HepG2 (cell line): ENCODE measurements around the gene PSMC3IP. TPM values are rescaled to one million over a fixed set of nuclear protein-coding genes. Genes with fewer than 3 reads are reported as not detected.

Source experiments
- AHR ChIP-seq: IDR thresholded peaks from 2 replicates; pipeline ENCODE4 v1.6.1; 2018; ENCODE audit warnings: missing genetic modification reagents, missing compliant biosample characterization
- ARNT ChIP-seq: fragments of 450-650 bp; IDR thresholded peaks from 2 replicates; pipeline ENCODE4 v1.6.1; 2017
- ATF2 ChIP-seq: sonication (generic); formaldehyde crosslinking; IDR thresholded peaks from 2 replicates; pipeline ENCODE4 v1.4.0; 2020; ENCODE audit warnings: missing genetic modification reagents
- ATRX ChIP-seq: sonication (generic); formaldehyde crosslinking; IDR thresholded peaks from 2 replicates; pipeline ENCODE4 v1.4.0; 2020; ENCODE audit warnings: missing genetic modification reagents, borderline replicate concordance
- CEBPB ChIP-seq: IDR thresholded peaks from 2 replicates; pipeline ENCODE4 v1.6.1; 2011; ENCODE audit warnings: low read depth, low read length, improper control_type of control experiment, borderline replicate concordance
- DNMT3B ChIP-seq: conservative IDR thresholded peaks from 2 replicates; pipeline ENCODE4 v1.6.1; 2016; ENCODE audit warnings: missing biosample characterization, control low read depth
- EZH2 ChIP-seq: conservative IDR thresholded peaks from 2 replicates; pipeline ENCODE4 v1.6.1; 2012; ENCODE audit warnings: mild to moderate bottlenecking, low read depth, low read length, moderate library complexity
- HOXD1 ChIP-seq: sonication (generic); formaldehyde crosslinking; IDR thresholded peaks from 2 replicates; pipeline ENCODE4 v1.5.0; 2020; ENCODE audit warnings: missing genetic modification reagents
- MAFG ChIP-seq: sonication (generic); formaldehyde crosslinking; IDR thresholded peaks from 2 replicates; pipeline ENCODE4 v1.5.1; 2020; ENCODE audit warnings: mild to moderate bottlenecking, missing genetic modification reagents
- NFYB ChIP-seq: sonication (generic); formaldehyde crosslinking; IDR thresholded peaks from 2 replicates; pipeline ENCODE4 v1.4.0; 2020; ENCODE audit warnings: missing genetic modification reagents
- PAF1 ChIP-seq: IDR thresholded peaks from 2 replicates; pipeline ENCODE4 v1.6.1; 2016; ENCODE audit warnings: missing genetic modification reagents, missing compliant biosample characterization
- SIX4 ChIP-seq: sonication (generic); formaldehyde crosslinking; IDR thresholded peaks from 2 replicates; pipeline ENCODE4 v1.4.0; 2020; ENCODE audit warnings: missing genetic modification reagents
- SP5 ChIP-seq: IDR thresholded peaks from 2 replicates; pipeline ENCODE4 v1.6.1; 2016; ENCODE audit warnings: low read depth, borderline replicate concordance
- SRSF1 ChIP-seq: fragments of 200-400 bp; formaldehyde crosslinking; optimal IDR thresholded peaks from 2 replicates; pipeline ENCODE3; 2017; ENCODE audit warnings: mild to moderate bottlenecking, low read depth, low read length, moderate library complexity
- TSC22D2 ChIP-seq: sonication (generic); formaldehyde crosslinking; IDR thresholded peaks from 2 replicates; pipeline ENCODE4 v1.5.1; 2020; ENCODE audit warnings: missing genetic modification reagents, mild to moderate bottlenecking, borderline replicate concordance
- ZBTB40 ChIP-seq, 2 experiments: fragments of 450-650 bp in 1 of 2; sonication (generic) in 1 of 2; formaldehyde crosslinking in 1 of 2; IDR thresholded peaks; 2 replicates each; pipeline versions ENCODE4 v1.6.1 to v1.8.0; 2016 to 2022; ENCODE audit warnings: antibody characterized with exemption in 1 of 2, mild to moderate bottlenecking in 1 of 2, missing genetic modification reagents in 1 of 2
- ZNF124 ChIP-seq: sonication (generic); formaldehyde crosslinking; IDR thresholded peaks from 2 replicates; pipeline ENCODE4 v1.4.0; 2020; ENCODE audit warnings: missing genetic modification reagents
- ZNF230 ChIP-seq: sonication (generic); formaldehyde crosslinking; IDR thresholded peaks from 2 replicates; pipeline ENCODE4 v1.4.0; 2020; ENCODE audit warnings: mild to moderate bottlenecking, missing genetic modification reagents
- ZNF253 ChIP-seq: sonication (generic); formaldehyde crosslinking; IDR thresholded peaks from 2 replicates; pipeline ENCODE4 v1.8.0; 2022; ENCODE audit warnings: mild to moderate bottlenecking, missing genetic modification reagents, borderline replicate concordance
- ZNF264 ChIP-seq: sonication (generic); formaldehyde crosslinking; IDR thresholded peaks from 2 replicates; pipeline ENCODE4 v1.4.0; 2020; ENCODE audit warnings: missing genetic modification reagents
- polyA plus RNA-seq, 8 experiments: library from polyadenylated mRNA; depleted of rRNA in 3 of 8; stranded (reverse) in 7 of 8; unstranded in 1 of 8; fragments of >200 nt; fragmentation: Illumina TruSeq in 4 of 8; extraction: Trizol in 4 of 8; gene quantifications; 2 replicates each; pipeline versions ENCODE4 v1.2.1 to v1.2.3, GENCODE V29; 2011 to 2016; ENCODE audit warnings: low read depth in 4 of 8, missing spikeins in 1 of 8, mixed read lengths in 1 of 8; ENCODE audit not compliant: insufficient read depth in 1 of 8
- total RNA-seq, 5 experiments: library from RNA; depleted of rRNA; stranded (reverse); fragments of >200 nt; fragmentation: Illumina TruSeq; extraction: Trizol; gene quantifications; 2 replicates each; pipeline ENCODE4 v1.2.3, GENCODE V29; 2016; ENCODE audit warnings: low read depth in 1 of 5

Gene PSMC3IP
- total and polyA plus RNA-seq, 2 of the 13 experiments (the other 11 are each of a cell fraction or from before 2014, with no cell fraction given) = 6.5 to 22.4 TPM

DNA sequence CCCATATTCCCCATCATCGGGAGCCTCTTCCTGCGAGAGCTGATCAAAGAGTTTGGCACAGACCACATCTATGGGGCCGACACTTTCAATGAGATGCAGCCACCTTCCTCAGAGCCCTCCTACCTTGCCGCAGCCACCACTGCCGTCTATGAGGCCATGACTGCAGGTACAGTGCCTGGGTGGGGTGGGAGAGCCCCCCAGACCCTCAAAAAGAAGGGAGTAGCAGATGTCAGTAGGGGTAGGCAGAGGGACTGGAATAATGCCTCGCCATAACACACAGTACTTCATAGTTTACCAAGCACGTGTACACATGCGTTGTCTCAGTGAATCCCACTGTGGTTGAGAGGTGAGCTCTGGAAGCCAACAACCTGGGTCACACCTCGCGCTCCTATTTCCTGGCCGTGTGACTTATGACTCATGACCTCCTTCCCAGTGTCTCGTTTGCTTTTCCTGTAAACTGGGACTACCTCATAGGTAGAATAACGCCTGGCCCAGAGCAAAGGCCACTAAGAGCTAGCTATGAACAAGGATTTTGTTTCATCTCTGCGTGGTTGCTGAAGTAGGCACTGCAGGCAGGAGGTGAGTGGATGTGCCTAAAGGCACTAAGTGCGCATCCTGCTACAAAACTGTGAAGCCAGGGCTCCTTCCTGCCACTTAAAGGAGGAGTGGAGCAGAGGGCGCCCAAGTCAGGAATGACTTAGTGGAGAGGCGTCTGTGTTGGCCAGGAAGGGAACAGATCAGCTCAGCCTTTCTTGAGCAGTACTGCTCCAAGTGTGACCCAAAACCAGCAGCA, 36.3 kb downstream of the PSMC3IP start (continued):
- TF ChIP-seq ATRX (no peak), MAFG (CRISPR knock-in tag) (no peak), DNMT3B (peak; percentile 83), HOXD1 (CRISPR knock-in tag) (peak; percentile 39; the same call in 1 of the 2 replicates), PAF1 (no peak; the same call in 1 of the 2 replicates), ZNF264 (CRISPR knock-in tag) (peak; percentile 61; the same call in 1 of the 2 replicates), SIX4 (peak; percentile 63; the same call in 1 of the 2 replicates), CEBPB (no peak), ZNF124 (CRISPR knock-in tag) (peak; percentile 66; the same call in 1 of the 2 replicates), SRSF1 (no peak), SP5 (CRISPR knock-in tag) (peak; percentile 33; the same call in 1 of the 2 replicates), ARNT (no peak), ZNF230 (CRISPR knock-in tag) (peak; percentile 27; the same call in 1 of the 2 replicates), EZH2 (no peak), ZNF253 (CRISPR knock-in tag) (peak; percentile 87), AHR (CRISPR knock-in tag) (no peak; the same call in 1 of the 2 replicates), ZBTB40 (IDR thresholded peaks at IDR 0.05) (no peak), ZBTB40 (CRISPR knock-in tag; IDR thresholded peaks at IDR 0.05) (peak; percentile 93; the same call in 1 of the 2 replicates), ATF2 (CRISPR knock-in tag) (peak; percentile 70; the same call in 1 of the 2 replicates), TSC22D2 (CRISPR knock-in tag) (no peak), NFYB (CRISPR knock-in tag) (peak; percentile 40; the same call in 1 of the 2 replicates)
